ENCODE results near the gene VAMP2. TPM values are rescaled to one million over a fixed set of nuclear protein-coding genes. Genes with fewer than 3 reads are reported as not detected.

Gene VAMP2
- total and polyA plus RNA-seq, 2 of the 4 experiments (the other 2 are of a cell fraction), result 2.3 to 33.3 TPM

- no peak overlapping the region for H2BK120ac ChIP-seq (ENCODE audit: low read depth, low read length)
- H3K4ac ChIP-seq (ENCODE audit: low read depth, low read length), result peak overlapping the region; percentile 19; the same call in 1 of the 2 replicates
- CTCF ChIA-PET, result interaction anchor here (1.0 to 1.1 kb wide), 2 partner anchors 34 to 100 kb away, joined by 3 to 4 read pairs; no protein-coding TSS in a partner anchor
- no peak overlapping the region for H4K91ac ChIP-seq (ENCODE audit: insufficient read depth, low read depth, low read length)
- H3K4me2 ChIP-seq (ENCODE audit: low read depth, low read length), result peak overlapping the region; percentile 86
- H3K14ac ChIP-seq (replicated peaks; ENCODE audit: low read depth, low read length), result no peak overlapping the region
- H3K9me3 ChIP-seq (ENCODE audit: control insufficient read depth, insufficient read depth, low read length), result no peaks in the 10 kb centered on the region
- H3K36me3 ChIP-seq (ENCODE audit: control insufficient read depth, insufficient read depth, low read length), result no peaks in the 10 kb centered on the region
- no peak overlapping the region for H3K18ac ChIP-seq (ENCODE audit: low read depth, low read length)
- no TSS peak for BruUV-seq (replicated peaks)
- peak overlapping the region; percentile 73 for H3K4me3 ChIP-seq (ENCODE audit: insufficient read depth, low read depth, low read length)
- peak overlapping the region; percentile 56; the same call in 1 of the 2 replicates for H3K23ac ChIP-seq (ENCODE audit: low read depth, low read length)
- intact Hi-C loops (cut with micrococcal nuclease) (no loop called here), in situ Hi-C loops (cut with MboI; ENCODE audit: low sequenced_read_pairs) (loop anchor here (5.0 kb wide), 1 partner anchor 100 kb away; no protein-coding TSS in a partner anchor), dilution Hi-C loops (cut with HindIII; ENCODE audit: low sequenced_read_pairs, unreplicated experiment) (loop anchor here (25.0 kb wide), 1 partner anchor 115 kb away; the partner anchor contains the start of genes CTC1 and PFAS)
- H2AK5ac ChIP-seq (ENCODE audit: low read depth, low read length), result no peak overlapping the region
- peak overlapping the region; percentile 10; the same call in 1 of the 2 replicates for H3K9ac ChIP-seq (ENCODE audit: low read depth, low read length)
- H2BK15ac ChIP-seq (ENCODE audit: low read depth, low read length), result no peak overlapping the region
- TF ChIP-seq BHLHE40 (IDR thresholded peaks at IDR 0.05; ENCODE audit: low read depth, low read length) (peak; percentile 66; the same call in 1 of the 2 replicates), FOS (IDR thresholded peaks at IDR 0.05; ENCODE audit: low read depth, low read length) (no peak)
- H2BK5ac ChIP-seq (ENCODE audit: low read depth, low read length, poor library complexity, severe bottlenecking), result no peak overlapping the region
- no peak overlapping the region for H2BK20ac ChIP-seq (ENCODE audit: low read depth, low read length)
- no peaks in the 10 kb centered on the region for H3K27me3 ChIP-seq (ENCODE audit: control insufficient read depth, insufficient read depth, low read length)
- H2AFZ ChIP-seq (replicated peaks; ENCODE audit: low read length, poor library complexity), result peak overlapping the region; percentile 88
- no peak overlapping the region for H4K8ac ChIP-seq (ENCODE audit: low read depth in 2 of 2, low read length in 2 of 2)
- POLR2A ChIA-PET (ENCODE audit: unreplicated experiment), result no interaction called here
- peak; percentile 50 for DNase-seq
- H3K9me1 ChIP-seq (ENCODE audit: insufficient read depth, low read length), result peaks cover 9% of the 10 kb centered on the region
- H4K5ac ChIP-seq (ENCODE audit: low read depth, low read length), result no peak overlapping the region
- H3K4me1 ChIP-seq (ENCODE audit: control insufficient read depth, insufficient read depth, low read length), result peaks cover 14% of the 10 kb centered on the region
- no peak overlapping the region for H3K27ac ChIP-seq (ENCODE audit: insufficient read depth, low read length)
- peak overlapping the region; percentile 17 for H2AK9ac ChIP-seq (replicated peaks; ENCODE audit: low read depth, low read length, poor library complexity)
- H3K56ac ChIP-seq (ENCODE audit: extremely low read depth, insufficient read depth, low read length), result no peak overlapping the region
- H3K79me1 ChIP-seq (ENCODE audit: low read depth in 1 of 2, low read length in 2 of 2), result no peaks in the 10 kb centered on the region; a peak in 1 of 4 replicates
- ATAC-seq (ENCODE audit: low read depth), result no peak
- peaks cover 24% of the 10 kb centered on the region for H4K20me1 ChIP-seq (ENCODE audit: insufficient read depth, low read length)
- WGBS, 2 experiments (ENCODE audit: extremely low coverage in 2 of 2, insufficient read length in 1 of 2), result 0% methylated on average over 7 of the region's 29 CpGs; no CpG with 5 or more reads in 1 of the 2 experiments
These were observed 40.3 kb downstream of the VAMP2 start for GRCh38 chr17:8122422-8122923.
